Measurements from ENCODE around the gene KIRREL3. TPM values are rescaled to one million over a fixed set of nuclear protein-coding genes. Genes with fewer than 3 reads are reported as not detected.

Gene KIRREL3
- total RNA-seq, 1 donor from 2014 or later: not detected

DNA sequence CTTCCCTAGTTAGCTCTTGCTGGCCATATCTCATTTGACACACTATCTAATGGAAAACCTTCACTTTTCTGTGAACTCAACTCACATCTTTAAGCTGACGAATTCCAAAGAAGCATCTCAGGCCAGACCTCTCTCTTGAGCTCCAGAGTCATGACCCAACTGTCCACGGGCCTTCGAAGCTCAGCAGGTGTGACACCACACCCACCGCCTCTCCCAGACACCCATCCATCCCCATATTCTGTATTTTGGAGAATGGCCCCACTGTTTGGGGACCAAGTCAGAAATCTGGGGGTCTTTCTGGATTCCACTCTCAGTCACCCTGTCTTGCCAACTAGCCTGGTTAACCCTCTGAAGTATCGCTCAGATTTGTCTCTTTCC, 519.3 kb downstream of the KIRREL3 start:
- FAIRE-seq (no peak), DNase-seq (ENCODE audit: low read depth) (no peak)
- Histone ChIP-seq H3K36me3 (ENCODE audit: control insufficient read depth, insufficient read depth, low read length) (no peaks in the 10 kb centered on the region), H3K27me3 (ENCODE audit: control insufficient read depth, insufficient read depth, low read length) (no peaks in the 10 kb centered on the region), H3K4me3 (ENCODE audit: low read depth, low read length) (no peak overlapping the region)
- TF ChIP-seq, protein P1, sequence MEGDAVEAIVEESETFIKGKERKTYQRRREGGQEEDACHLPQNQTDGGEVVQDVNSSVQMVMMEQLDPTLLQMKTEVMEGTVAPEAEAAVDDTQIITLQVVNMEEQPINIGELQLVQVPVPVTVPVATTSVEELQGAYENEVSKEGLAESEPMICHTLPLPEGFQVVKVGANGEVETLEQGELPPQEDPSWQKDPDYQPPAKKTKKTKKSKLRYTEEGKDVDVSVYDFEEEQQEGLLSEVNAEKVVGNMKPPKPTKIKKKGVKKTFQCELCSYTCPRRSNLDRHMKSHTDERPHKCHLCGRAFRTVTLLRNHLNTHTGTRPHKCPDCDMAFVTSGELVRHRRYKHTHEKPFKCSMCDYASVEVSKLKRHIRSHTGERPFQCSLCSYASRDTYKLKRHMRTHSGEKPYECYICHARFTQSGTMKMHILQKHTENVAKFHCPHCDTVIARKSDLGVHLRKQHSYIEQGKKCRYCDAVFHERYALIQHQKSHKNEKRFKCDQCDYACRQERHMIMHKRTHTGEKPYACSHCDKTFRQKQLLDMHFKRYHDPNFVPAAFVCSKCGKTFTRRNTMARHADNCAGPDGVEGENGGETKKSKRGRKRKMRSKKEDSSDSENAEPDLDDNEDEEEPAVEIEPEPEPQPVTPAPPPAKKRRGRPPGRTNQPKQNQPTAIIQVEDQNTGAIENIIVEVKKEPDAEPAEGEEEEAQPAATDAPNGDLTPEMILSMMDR (IDR thresholded peaks at IDR 0.05; ENCODE audit: insufficient read depth, low read length, severe bottlenecking): no peak

DNA sequence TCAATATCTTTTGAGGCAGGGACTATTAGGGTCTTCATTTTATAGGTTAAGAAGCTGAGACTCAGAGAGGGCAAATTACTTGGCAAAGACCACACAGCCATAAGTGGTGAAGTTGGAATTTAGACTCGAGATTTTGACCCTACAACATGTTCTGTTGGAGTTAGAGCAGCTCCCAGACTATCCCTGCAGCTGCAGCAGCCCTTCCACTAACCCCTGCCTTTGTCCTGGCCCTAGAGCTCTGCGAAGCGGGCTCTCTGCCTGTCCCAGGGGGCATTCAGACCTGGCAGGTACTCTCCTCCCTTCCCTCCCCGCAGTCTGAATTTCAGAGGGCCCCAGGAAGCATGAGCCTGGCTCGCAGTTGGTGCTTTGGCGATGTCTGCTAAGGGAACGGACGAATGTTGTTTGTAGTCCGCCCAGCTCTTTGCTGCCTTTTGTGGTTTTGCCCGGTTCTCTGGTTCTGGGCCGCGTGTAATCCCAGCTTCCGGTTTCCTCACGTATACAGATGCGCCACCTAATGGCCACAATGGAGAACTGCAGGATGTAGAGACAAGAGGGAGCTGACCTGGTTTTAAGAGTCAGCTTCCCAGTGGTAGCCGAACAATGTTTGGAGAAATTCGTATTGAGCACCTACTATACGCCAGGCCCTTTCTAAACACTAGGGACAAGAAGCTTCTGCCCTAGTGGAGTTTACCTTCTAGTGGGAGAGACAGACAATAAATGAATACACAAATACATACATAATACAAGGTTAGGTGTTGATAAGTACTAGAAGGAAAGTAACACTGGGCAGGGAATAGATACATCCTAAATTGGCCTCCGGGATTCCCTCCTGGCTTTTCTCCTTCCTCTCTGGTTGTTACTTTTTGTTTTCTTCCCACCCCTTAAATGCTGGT, 519.9 kb downstream of the KIRREL3 start:
- peak; percentile 70 for FAIRE-seq
- TF ChIP-seq, protein P1 (IDR thresholded peaks at IDR 0.05; ENCODE audit: insufficient read depth, low read length, severe bottlenecking): peak; percentile 88
- Histone ChIP-seq H3K27me3 (ENCODE audit: control insufficient read depth, insufficient read depth, low read length) (no peaks in the 10 kb centered on the region), H3K36me3 (ENCODE audit: control insufficient read depth, insufficient read depth, low read length) (no peaks in the 10 kb centered on the region), H3K4me3 (ENCODE audit: low read depth, low read length) (no peak overlapping the region)
- DNase-seq (ENCODE audit: low read depth): peak; percentile 71

GRCh38 chr11:126480015-126480409, 520.6 kb downstream of the KIRREL3 start:
- FAIRE-seq (no peak), DNase-seq (ENCODE audit: low read depth) (no peak)
- TF ChIP-seq, protein P1 (IDR thresholded peaks at IDR 0.05; ENCODE audit: insufficient read depth, low read length, severe bottlenecking): no peak
- Histone ChIP-seq H3K4me3 (ENCODE audit: low read depth, low read length) (no peak overlapping the region), H3K36me3 (ENCODE audit: control insufficient read depth, insufficient read depth, low read length) (no peaks in the 10 kb centered on the region), H3K27me3 (ENCODE audit: control insufficient read depth, insufficient read depth, low read length) (no peaks in the 10 kb centered on the region)

GRCh38 chr11:126479178-126479930, 521.2 kb downstream of the KIRREL3 start:
- no peaks in the 10 kb centered on the region for H3K27me3 ChIP-seq (ENCODE audit: control insufficient read depth, insufficient read depth, low read length)
- no peak overlapping the region for H3K4me3 ChIP-seq (ENCODE audit: low read depth, low read length)
- no peaks in the 10 kb centered on the region for H3K36me3 ChIP-seq (ENCODE audit: control insufficient read depth, insufficient read depth, low read length)
- TF ChIP-seq, protein P1 (IDR thresholded peaks at IDR 0.05; ENCODE audit: insufficient read depth, low read length, severe bottlenecking): no peak
- FAIRE-seq (no peak), DNase-seq (ENCODE audit: low read depth) (no peak)

DNA sequence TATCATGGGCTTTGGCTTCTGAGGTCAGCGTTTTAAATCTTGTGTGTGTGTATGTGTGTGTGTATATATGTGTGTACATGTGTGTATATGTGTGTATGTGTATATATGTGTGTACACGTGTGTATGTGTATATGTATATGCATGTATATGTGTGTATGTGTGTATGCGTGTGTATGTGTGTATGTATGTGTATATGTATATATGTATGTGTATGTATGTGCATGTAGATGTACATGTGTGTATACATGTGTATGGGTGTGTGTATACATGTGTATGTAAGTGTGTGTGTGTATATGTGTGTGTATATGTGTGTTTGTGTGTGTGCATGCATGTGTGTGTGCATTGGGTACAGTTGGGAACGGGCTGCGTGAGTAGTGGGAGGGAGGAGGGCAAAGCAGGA, 522.1 kb downstream of the KIRREL3 start:
- TF ChIP-seq, protein P1 (IDR thresholded peaks at IDR 0.05; ENCODE audit: insufficient read depth, low read length, severe bottlenecking): no peak
- no peak for DNase-seq (ENCODE audit: low read depth)
- H3K4me3 ChIP-seq (ENCODE audit: low read depth, low read length): no peak overlapping the region
- H3K27me3 ChIP-seq (ENCODE audit: control insufficient read depth, insufficient read depth, low read length): no peaks in the 10 kb centered on the region
- peak; percentile 7 for FAIRE-seq
- H3K36me3 ChIP-seq (ENCODE audit: control insufficient read depth, insufficient read depth, low read length): no peaks in the 10 kb centered on the region

All from bronchial epithelial cell (primary cell).